Esophagus muscularis mucosa (tissue), 4 donors: ENCODE measurements around the gene RTTN. TPM values are rescaled to one million over a fixed set of nuclear protein-coding genes. Genes with fewer than 3 reads are reported as not detected.
"Not testable (repeated sequence)": the region's sequence is repeated elsewhere in the genome, so short reads cannot be mapped to it uniquely, and the experiment has no call there.

ENCODE experiments used
- DNase-seq: peaks from one replicate; pipeline ENCODE4 v3.0.0-alpha.2; 2017; ENCODE audit errors: extremely low spot score
- H3K27ac ChIP-seq, 4 donors: fragments of 200-600 bp; sonication (generic); replicated peaks in 1 of 4; 1 replicate in 3 of 4; 2 replicates in 1 of 4; pipeline ENCODE4 v1.5.1; 2016 to 2019; ENCODE audit warnings: mild to moderate bottlenecking in 1 of 4
- H3K27me3 ChIP-seq, 4 donors: fragments of 200-600 bp; sonication (generic); one replicate each; pipeline versions ENCODE4 v1.5.1 to v1.6.0; 2016 to 2019
- H3K36me3 ChIP-seq, 4 donors: fragments of 200-600 bp; sonication (generic); one replicate each; pipeline ENCODE4 v1.5.1; 2016 to 2019
- H3K4me1 ChIP-seq, 4 donors: fragments of 200-600 bp; sonication (generic); one replicate each; pipeline ENCODE4 v1.5.1; 2016 to 2019
- H3K4me3 ChIP-seq, 4 donors: fragments of 200-600 bp; sonication (generic); 1 replicate in 2 of 4; 2 replicates in 2 of 4; pipeline ENCODE4 v1.5.1; 2016 to 2019; ENCODE audit warnings: mild to moderate bottlenecking in 4 of 4, moderate library complexity in 1 of 4
- H3K9me3 ChIP-seq, 4 donors: fragments of 200-600 bp; sonication (generic); 1 replicate in 3 of 4; 2 replicates in 1 of 4; pipeline ENCODE4 v1.5.1; 2016 to 2019
- CTCF ChIP-seq, 3 experiments: fragments of 200-600 bp in 2 of 3; fragments of 450-650 bp in 1 of 3; sonication (generic) in 2 of 3; IDR thresholded peaks; one replicate each; pipeline ENCODE4 v1.5.1; 2017 to 2019; ENCODE audit warnings: antibody characterized with exemption in 3 of 3, mild to moderate bottlenecking in 2 of 3, moderate library complexity in 1 of 3
- EP300 ChIP-seq: sonication (generic); formaldehyde crosslinking; IDR thresholded peaks from one replicate; pipeline ENCODE4 v1.6.1; 2017; ENCODE audit warnings: antibody characterized with exemption
- POLR2A ChIP-seq: fragments of 450-650 bp; IDR thresholded peaks from one replicate; pipeline ENCODE4 v1.6.1; 2017; ENCODE audit warnings: antibody characterized with exemption, moderate library complexity, mild to moderate bottlenecking, low read depth
- POLR2AphosphoS5 ChIP-seq, 2 donors: sonication (generic); formaldehyde crosslinking; IDR thresholded peaks; one replicate each; pipeline ENCODE4 v1.6.1; 2017; ENCODE audit warnings: antibody characterized with exemption in 2 of 2
- WGBS: methylation state at CpG from one replicate; pipeline ENCODE4 v1.1.5; 2018; 5-methylcytosine and 5-hydroxymethylcytosine counted together
- intact Hi-C: fragments of 100-400 bp; cut with DNase I; formaldehyde crosslinking; loops from one replicate; pipeline ENCODE4 v1.15.1; 2023
- total RNA-seq, 4 donors: library from RNA; depleted of rRNA; stranded (reverse); fragments of >200 nt; gene quantifications; one replicate each; pipeline versions ENCODE4 v1.1.0 to v1.2.1, GENCODE V29; 2016

The RTTN gene
- total RNA-seq, 4 donors from 2014 or later = 6.7 to 18.7 (median 7.3) TPM

- no peaks in the 10 kb centered on the region for H3K27me3 ChIP-seq
Observed at GRCh38 chr18:70246061-70246466, 40.6 kb upstream of the RTTN start.

GRCh38 chr18:70243131-70243929 lies 37.8 kb upstream of the RTTN start:
- TF ChIP-seq CTCF (IDR thresholded peaks at IDR 0.05) (no peak), POLR2AphosphoS5 (IDR thresholded peaks at IDR 0.05) (no peak), EP300 (no peak), POLR2A (no peak)
- Histone ChIP-seq H3K9me3 (no peaks in the 10 kb centered on the region), H3K4me1 (peaks cover 0 to 9% (median 4%) of the 10 kb centered on the region in 4 donors), H3K4me3 (no peak overlapping the region), H3K36me3 (no peaks in the 10 kb centered on the region), H3K27me3 (no peaks in the 10 kb centered on the region), H3K27ac (no peak overlapping the region)
- DNase-seq = no peak
- WGBS = 82% methylated on average over 13 of the region's 13 CpGs
- intact Hi-C loops = no loop called here

More at GRCh38 chr18:70246061-70246466, 40.6 kb upstream of the RTTN start:
- no peak for TF ChIP-seq CTCF (IDR thresholded peaks at IDR 0.05)
- TF ChIP-seq POLR2A = no peak
- no peak for TF ChIP-seq EP300
- TF ChIP-seq POLR2AphosphoS5 (IDR thresholded peaks at IDR 0.05) = no peak
- Histone ChIP-seq H3K4me1 (peaks cover 0 to 9% (median 4%) of the 10 kb centered on the region in 4 donors), H3K36me3 (no peaks in the 10 kb centered on the region), H3K4me3 (no peak overlapping the region), H3K9me3 (no peaks in the 10 kb centered on the region), H3K27ac (no peak overlapping the region)
- no peak for DNase-seq
- WGBS = 4% methylated on average over 4 of the region's 4 CpGs
- intact Hi-C loops = no loop called here

- H3K9me3 ChIP-seq, H3K4me3 ChIP-seq, H3K27me3 ChIP-seq, H3K36me3 ChIP-seq, H3K4me1 ChIP-seq, H3K27ac ChIP-seq, DNase-seq, intact Hi-C loops: not testable (repeated sequence)
- WGBS = 65% methylated on average over 4 of the region's 7 CpGs
Observed at GRCh38 chr18:70236921-70237320, 31.4 kb upstream of the RTTN start.

GRCh38 chr18:70235478-70235877 lies 30.0 kb upstream of the RTTN start:
- 100% methylated on average over 2 of the region's 5 CpGs for WGBS
- intact Hi-C loops = no loop called here

More at GRCh38 chr18:70235478-70235877, 30.0 kb upstream of the RTTN start:
- TF ChIP-seq POLR2A (no peak), POLR2AphosphoS5 (IDR thresholded peaks at IDR 0.05) (no peak), EP300 (no peak), CTCF (IDR thresholded peaks at IDR 0.05) (no peak)
- no peaks in the 10 kb centered on the region for H3K27me3 ChIP-seq
- H3K4me3 ChIP-seq = no peak overlapping the region
- no peaks in the 10 kb centered on the region for H3K9me3 ChIP-seq
- no peaks in the 10 kb centered on the region for H3K4me1 ChIP-seq
- no peaks in the 10 kb centered on the region for H3K36me3 ChIP-seq
- DNase-seq = no peak
- H3K27ac ChIP-seq = no peak overlapping the region
